Measurements from ENCODE around the gene UACA.

The UACA gene

DNA sequence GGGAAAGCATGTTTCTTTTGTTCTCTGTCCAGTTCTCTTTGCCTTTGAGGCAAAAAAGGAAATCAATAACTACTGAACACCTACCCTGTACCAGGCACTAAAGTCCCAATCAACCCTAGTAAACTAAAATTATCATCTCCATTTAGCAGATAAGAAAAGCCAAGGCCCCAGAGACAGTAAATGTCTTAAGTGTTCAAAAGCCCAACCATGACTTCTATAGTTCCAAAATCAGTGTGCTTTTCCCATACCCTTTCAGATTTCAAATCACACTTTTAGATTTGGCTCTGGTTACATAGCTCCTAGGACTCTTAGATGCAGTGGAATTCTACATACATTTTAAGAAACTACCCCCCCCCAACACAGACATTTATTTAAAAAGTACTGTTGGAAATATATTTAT lies 63.5 kb downstream of the UACA start:
- TF ChIP-seq ZFP3 (CRISPR knock-in tag; IDR thresholded peaks at IDR 0.05) (no peak), ZC3H10 (CRISPR knock-in tag; IDR thresholded peaks at IDR 0.05) (no peak)
- ATAC-seq = no peak

DNA sequence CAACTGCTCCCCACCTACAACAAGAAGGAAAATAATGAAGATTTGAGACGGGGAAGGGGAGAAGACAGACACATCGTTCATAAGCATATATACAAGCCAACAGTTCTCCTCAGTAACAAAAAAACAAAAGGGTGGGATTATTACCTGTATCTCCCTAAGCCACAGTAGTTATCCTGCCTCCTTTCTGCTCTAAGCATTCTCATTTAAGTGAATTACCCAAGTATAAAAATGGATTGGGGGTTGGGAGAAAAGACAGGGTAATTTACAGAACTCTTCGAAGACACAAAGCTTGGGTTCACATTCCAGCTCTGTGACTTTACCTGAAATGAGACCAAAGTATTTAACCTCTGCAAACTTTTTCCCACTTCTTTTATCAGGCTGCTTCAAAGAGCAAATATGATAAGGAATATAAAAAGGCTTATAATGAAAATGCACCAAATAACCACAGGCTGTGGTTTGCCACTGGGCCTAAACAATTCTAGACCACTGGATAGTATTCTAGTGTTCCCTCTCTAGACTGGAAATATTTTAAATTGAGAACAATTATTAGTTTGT lies 64.4 kb downstream of the UACA start:
- TF ChIP-seq OSR1 (CRISPR knock-in tag; IDR thresholded peaks at IDR 0.05) (no peak), CSDC2 (CRISPR knock-in tag; IDR thresholded peaks at IDR 0.05) (no peak), TOX (CRISPR knock-in tag; IDR thresholded peaks at IDR 0.05; ENCODE audit: borderline replicate concordance) (no peak), ZFP3 (CRISPR knock-in tag; IDR thresholded peaks at IDR 0.05) (no peak), ZNF8 (CRISPR knock-in tag; IDR thresholded peaks at IDR 0.05) (no peak), RARB (CRISPR knock-in tag; IDR thresholded peaks at IDR 0.05) (no peak), PPARA (CRISPR knock-in tag; IDR thresholded peaks at IDR 0.05; ENCODE audit: borderline replicate concordance) (no peak), GLIS3 (CRISPR knock-in tag; IDR thresholded peaks at IDR 0.05) (no peak), ZNF70 (CRISPR knock-in tag; IDR thresholded peaks at IDR 0.05) (no peak), TCF4 (CRISPR knock-in tag; IDR thresholded peaks at IDR 0.05; ENCODE audit: borderline replicate concordance) (no peak), ESRRG (CRISPR knock-in tag; IDR thresholded peaks at IDR 0.05) (no peak), SNAI2 (CRISPR knock-in tag; IDR thresholded peaks at IDR 0.05) (no peak), BACH2 (CRISPR knock-in tag; IDR thresholded peaks at IDR 0.05; ENCODE audit: borderline replicate concordance) (no peak)
- TF ChIP-seq, protein P1, sequence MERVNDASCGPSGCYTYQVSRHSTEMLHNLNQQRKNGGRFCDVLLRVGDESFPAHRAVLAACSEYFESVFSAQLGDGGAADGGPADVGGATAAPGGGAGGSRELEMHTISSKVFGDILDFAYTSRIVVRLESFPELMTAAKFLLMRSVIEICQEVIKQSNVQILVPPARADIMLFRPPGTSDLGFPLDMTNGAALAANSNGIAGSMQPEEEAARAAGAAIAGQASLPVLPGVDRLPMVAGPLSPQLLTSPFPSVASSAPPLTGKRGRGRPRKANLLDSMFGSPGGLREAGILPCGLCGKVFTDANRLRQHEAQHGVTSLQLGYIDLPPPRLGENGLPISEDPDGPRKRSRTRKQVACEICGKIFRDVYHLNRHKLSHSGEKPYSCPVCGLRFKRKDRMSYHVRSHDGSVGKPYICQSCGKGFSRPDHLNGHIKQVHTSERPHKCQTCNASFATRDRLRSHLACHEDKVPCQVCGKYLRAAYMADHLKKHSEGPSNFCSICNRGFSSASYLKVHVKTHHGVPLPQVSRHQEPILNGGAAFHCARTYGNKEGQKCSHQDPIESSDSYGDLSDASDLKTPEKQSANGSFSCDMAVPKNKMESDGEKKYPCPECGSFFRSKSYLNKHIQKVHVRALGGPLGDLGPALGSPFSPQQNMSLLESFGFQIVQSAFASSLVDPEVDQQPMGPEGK (CRISPR knock-in tag; IDR thresholded peaks at IDR 0.05; ENCODE audit: borderline replicate concordance) = no peak
- TF ChIP-seq, protein P2, sequence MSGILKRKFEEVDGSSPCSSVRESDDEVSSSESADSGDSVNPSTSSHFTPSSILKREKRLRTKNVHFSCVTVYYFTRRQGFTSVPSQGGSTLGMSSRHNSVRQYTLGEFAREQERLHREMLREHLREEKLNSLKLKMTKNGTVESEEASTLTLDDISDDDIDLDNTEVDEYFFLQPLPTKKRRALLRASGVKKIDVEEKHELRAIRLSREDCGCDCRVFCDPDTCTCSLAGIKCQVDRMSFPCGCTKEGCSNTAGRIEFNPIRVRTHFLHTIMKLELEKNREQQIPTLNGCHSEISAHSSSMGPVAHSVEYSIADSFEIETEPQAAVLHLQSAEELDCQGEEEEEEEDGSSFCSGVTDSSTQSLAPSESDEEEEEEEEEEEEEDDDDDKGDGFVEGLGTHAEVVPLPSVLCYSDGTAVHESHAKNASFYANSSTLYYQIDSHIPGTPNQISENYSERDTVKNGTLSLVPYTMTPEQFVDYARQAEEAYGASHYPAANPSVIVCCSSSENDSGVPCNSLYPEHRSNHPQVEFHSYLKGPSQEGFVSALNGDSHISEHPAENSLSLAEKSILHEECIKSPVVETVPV (CRISPR knock-in tag; IDR thresholded peaks at IDR 0.05) = no peak
- TF ChIP-seq, protein P3, sequence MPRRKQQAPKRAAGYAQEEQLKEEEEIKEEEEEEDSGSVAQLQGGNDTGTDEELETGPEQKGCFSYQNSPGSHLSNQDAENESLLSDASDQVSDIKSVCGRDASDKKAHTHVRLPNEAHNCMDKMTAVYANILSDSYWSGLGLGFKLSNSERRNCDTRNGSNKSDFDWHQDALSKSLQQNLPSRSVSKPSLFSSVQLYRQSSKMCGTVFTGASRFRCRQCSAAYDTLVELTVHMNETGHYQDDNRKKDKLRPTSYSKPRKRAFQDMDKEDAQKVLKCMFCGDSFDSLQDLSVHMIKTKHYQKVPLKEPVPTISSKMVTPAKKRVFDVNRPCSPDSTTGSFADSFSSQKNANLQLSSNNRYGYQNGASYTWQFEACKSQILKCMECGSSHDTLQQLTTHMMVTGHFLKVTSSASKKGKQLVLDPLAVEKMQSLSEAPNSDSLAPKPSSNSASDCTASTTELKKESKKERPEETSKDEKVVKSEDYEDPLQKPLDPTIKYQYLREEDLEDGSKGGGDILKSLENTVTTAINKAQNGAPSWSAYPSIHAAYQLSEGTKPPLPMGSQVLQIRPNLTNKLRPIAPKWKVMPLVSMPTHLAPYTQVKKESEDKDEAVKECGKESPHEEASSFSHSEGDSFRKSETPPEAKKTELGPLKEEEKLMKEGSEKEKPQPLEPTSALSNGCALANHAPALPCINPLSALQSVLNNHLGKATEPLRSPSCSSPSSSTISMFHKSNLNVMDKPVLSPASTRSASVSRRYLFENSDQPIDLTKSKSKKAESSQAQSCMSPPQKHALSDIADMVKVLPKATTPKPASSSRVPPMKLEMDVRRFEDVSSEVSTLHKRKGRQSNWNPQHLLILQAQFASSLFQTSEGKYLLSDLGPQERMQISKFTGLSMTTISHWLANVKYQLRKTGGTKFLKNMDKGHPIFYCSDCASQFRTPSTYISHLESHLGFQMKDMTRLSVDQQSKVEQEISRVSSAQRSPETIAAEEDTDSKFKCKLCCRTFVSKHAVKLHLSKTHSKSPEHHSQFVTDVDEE (CRISPR knock-in tag; IDR thresholded peaks at IDR 0.05) = no peak
- TF ChIP-seq, protein P4, sequence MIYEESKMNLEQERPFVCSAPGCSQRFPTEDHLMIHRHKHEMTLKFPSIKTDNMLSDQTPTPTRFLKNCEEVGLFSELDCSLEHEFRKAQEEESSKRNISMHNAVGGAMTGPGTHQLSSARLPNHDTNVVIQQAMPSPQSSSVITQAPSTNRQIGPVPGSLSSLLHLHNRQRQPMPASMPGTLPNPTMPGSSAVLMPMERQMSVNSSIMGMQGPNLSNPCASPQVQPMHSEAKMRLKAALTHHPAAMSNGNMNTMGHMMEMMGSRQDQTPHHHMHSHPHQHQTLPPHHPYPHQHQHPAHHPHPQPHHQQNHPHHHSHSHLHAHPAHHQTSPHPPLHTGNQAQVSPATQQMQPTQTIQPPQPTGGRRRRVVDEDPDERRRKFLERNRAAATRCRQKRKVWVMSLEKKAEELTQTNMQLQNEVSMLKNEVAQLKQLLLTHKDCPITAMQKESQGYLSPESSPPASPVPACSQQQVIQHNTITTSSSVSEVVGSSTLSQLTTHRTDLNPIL (CRISPR knock-in tag; IDR thresholded peaks at IDR 0.05; ENCODE audit: low read depth) = no peak
- TF ChIP-seq, protein P5, sequence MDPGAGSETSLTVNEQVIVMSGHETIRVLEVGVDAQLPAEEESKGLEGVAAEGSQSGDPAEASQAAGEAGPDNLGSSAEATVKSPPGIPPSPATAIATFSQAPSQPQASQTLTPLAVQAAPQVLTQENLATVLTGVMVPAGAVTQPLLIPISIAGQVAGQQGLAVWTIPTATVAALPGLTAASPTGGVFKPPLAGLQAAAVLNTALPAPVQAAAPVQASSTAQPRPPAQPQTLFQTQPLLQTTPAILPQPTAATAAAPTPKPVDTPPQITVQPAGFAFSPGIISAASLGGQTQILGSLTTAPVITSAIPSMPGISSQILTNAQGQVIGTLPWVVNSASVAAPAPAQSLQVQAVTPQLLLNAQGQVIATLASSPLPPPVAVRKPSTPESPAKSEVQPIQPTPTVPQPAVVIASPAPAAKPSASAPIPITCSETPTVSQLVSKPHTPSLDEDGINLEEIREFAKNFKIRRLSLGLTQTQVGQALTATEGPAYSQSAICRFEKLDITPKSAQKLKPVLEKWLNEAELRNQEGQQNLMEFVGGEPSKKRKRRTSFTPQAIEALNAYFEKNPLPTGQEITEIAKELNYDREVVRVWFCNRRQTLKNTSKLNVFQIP (CRISPR knock-in tag; IDR thresholded peaks at IDR 0.05; ENCODE audit: borderline replicate concordance, low read depth) = no peak
- ATAC-seq = no peak

DNA sequence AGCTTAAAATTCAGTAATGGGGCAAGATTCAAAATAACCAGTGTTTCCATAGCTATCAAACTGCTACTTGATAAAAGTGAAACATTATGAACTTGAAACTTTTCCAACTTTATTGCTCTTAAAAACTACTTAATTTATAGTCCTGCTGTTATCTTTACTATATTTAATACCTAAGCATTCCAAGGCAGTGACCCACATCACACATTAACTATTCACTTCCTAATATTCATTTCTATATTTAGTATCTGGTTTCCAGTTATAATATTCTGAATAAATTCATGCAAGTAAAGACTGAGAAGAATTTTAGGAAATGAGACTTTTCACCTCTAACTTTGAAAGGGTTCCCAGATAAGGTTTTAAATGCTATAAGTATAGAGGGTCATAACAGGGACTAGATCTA lies 64.9 kb downstream of the UACA start:
- no peak for ATAC-seq
- TF ChIP-seq, protein P2 (CRISPR knock-in tag; IDR thresholded peaks at IDR 0.05) = no peak
- peak; percentile 71 for TF ChIP-seq ISL1 (CRISPR knock-in tag; IDR thresholded peaks at IDR 0.05)
- TF ChIP-seq, protein P5 (CRISPR knock-in tag; IDR thresholded peaks at IDR 0.05; ENCODE audit: borderline replicate concordance, low read depth) = no peak

Measured in SK-N-SH treated with all-trans-retinoic acid at 6 μM for 48 hours (cell line).